Rectal smooth muscle tissue (tissue), 1 donor: ENCODE measurements around the gene FCHSD1.
A peak's percentile ranks its signal among the peaks of the same experiment; 100 is the strongest.

ENCODE experiments used
- H3K27ac ChIP-seq: one replicate; pipeline ENCODE4 v1.7.0; 2013; ENCODE audit warnings: low read depth, low read length, inconsistent platforms
- H3K27me3 ChIP-seq: one replicate; pipeline ENCODE4 v1.7.0; 2013; ENCODE audit warnings: low read length; ENCODE audit not compliant: control insufficient read depth, insufficient read depth
- H3K36me3 ChIP-seq: one replicate; pipeline ENCODE4 v1.7.0; 2013; ENCODE audit warnings: low read length; ENCODE audit not compliant: control insufficient read depth, insufficient read depth
- H3K4me1 ChIP-seq: one replicate; pipeline ENCODE4 v1.7.0; 2013; ENCODE audit warnings: low read length; ENCODE audit not compliant: control insufficient read depth, insufficient read depth
- H3K4me3 ChIP-seq: one replicate; pipeline ENCODE4 v1.7.0; 2013; ENCODE audit warnings: low read length
- H3K9ac ChIP-seq: one replicate; pipeline ENCODE4 v1.7.0; 2013; ENCODE audit warnings: low read length

FCHSD1 gene

GRCh38 chr5:141650851-141651727 is at the start of gene FCHSD1:
FCHSD1 (minus strand) TSS chr5:141651418; CDS start chr5:141651368, 50 bp downstream.
- Histone ChIP-seq H3K4me3 (peak within 1 kb of the TSS; percentile 72), H3K36me3 (peaks cover 8% of the 10 kb centered on the region), H3K9ac (no peak within 1 kb of the TSS), H3K27ac (no peak within 1 kb of the TSS), H3K27me3 (no peaks in the 10 kb centered on the region), H3K4me1 (no peaks in the 10 kb centered on the region)

GRCh38 chr5:141697586-141697985 is 46.4 kb upstream of the FCHSD1 start:
- H3K36me3 ChIP-seq, result no peaks in the 10 kb centered on the region

DNA sequence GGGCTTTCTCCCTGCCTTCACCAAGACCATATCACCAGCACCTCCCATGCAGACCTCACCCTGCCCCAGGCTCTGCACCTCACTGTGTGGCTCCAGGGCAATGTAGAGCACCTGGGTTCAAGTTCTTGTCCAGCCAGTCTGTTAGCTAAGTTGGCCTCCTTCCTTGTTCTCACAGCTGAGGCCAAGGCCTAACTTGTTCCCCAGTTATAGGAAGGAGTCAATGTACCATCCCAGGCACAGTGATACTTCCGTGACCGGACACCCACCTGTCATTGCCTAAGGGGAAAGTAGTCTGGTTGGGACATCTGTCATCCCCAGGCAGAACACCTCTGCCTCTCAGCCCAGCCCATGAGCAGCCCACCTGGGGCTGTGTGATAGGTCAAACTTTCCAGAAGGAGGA is 45.2 kb upstream of the FCHSD1 start:
- Histone ChIP-seq H3K36me3 (no peaks in the 10 kb centered on the region), H3K9ac (no peak overlapping the region), H3K4me3 (no peak overlapping the region), H3K27ac (no peak overlapping the region), H3K27me3 (peaks cover 12% of the 10 kb centered on the region), H3K4me1 (no peaks in the 10 kb centered on the region)

More at GRCh38 chr5:141697586-141697985, 46.4 kb upstream of the FCHSD1 start:
- no peak overlapping the region for H3K9ac ChIP-seq
- no peak overlapping the region for H3K4me3 ChIP-seq
- H3K27ac ChIP-seq, result no peak overlapping the region
- H3K27me3 ChIP-seq, result peaks cover 12% of the 10 kb centered on the region
- no peaks in the 10 kb centered on the region for H3K4me1 ChIP-seq

DNA sequence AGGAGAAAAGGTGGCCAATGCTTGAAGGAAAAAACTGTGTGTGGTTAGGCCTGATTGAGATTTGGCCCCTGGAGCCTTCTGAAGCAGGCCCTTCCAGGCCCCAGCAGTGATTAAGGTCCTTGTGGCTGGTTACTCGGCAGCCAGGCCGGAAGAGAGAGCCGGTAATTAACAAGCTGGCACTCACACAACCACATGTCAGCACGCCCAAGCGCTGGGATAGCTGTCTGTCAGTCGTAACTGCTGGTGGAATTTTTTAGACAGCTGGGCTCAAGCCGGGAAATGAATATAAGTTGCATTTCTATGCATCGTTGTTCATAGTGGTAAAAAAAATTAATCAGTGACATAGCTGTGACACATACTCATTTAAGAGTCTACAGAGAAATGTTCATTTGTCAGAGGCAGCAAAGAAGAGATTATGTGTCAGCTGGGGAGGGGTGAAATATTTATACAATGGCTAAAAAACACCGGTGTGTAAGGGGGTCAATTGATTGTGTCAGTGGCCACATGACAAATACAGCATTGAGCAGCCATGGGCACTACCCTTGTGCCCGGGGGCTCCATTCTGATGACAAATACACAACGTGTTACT is 44.5 kb upstream of the FCHSD1 start:
- no peaks in the 10 kb centered on the region for H3K36me3 ChIP-seq
- H3K9ac ChIP-seq, result no peak overlapping the region
- no peak overlapping the region for H3K27ac ChIP-seq
- H3K4me1 ChIP-seq, result no peaks in the 10 kb centered on the region
- H3K4me3 ChIP-seq, result no peak overlapping the region
- H3K27me3 ChIP-seq, result peaks cover 9% of the 10 kb centered on the region

DNA sequence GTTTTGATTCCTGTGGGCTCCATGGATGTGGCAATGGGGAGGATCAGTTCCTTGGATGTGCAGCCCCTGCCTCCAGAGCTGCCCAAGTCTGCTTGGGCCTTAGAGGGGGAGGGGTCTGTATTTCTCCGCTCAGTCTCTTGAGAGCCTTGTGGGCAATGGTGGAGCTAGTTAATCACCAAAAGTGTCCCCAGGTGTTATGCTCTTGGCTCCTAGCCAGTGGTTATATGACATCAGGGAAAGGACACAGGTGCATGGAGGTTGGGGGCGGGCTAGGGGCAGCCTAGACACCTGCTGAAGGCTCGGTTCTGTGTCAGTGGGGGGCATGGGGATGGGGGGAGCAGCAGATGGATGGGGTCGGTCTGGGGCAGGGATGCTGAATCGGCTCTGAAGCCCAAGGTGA is 43.3 kb upstream of the FCHSD1 start:
- peaks cover 5% of the 10 kb centered on the region for H3K27me3 ChIP-seq
- no peaks in the 10 kb centered on the region for H3K36me3 ChIP-seq
- no peak overlapping the region for H3K27ac ChIP-seq
- H3K4me1 ChIP-seq, result no peaks in the 10 kb centered on the region
- no peak overlapping the region for H3K9ac ChIP-seq
- H3K4me3 ChIP-seq, result no peak overlapping the region

DNA sequence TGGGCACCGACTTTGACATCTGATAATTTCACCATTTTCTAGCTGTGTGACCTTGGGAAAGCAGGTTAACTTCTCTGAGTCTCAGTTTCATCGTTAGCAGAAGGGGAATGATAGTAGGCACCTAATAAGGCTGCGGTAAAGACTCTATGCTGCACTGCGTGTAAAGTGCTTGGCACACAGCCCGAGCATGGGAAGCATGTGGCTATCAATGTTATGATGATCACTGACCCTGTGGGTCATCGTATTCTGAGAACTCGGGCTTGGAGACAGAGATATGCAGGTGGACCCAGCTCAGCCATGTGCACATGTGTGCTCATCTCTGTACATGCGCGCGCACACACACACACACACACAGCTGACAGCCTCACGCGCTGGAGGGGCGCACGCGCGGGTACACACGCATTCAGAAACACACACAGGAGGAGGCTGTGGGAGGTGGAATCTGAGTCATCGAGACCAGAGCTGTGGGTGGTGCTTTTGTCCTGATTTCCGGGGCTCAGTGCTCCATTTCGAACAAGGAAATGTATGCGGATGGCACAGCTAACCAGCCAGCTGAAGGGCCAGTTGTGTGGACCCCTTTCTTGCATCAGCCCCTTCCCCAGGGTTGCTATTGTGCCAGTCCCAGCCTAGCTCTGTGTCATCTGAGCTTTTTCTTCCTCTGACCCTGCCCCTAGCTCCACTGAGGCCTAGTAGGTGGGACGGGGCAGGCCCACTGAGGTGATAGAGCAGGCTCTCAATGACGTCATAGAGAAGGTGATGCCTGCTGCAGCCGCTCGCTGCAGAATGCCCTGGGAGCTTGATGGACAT is 41.9 kb upstream of the FCHSD1 start:
- Histone ChIP-seq H3K9ac (no peak overlapping the region), H3K27me3 (peaks cover 2% of the 10 kb centered on the region), H3K36me3 (no peaks in the 10 kb centered on the region), H3K4me1 (no peaks in the 10 kb centered on the region), H3K27ac (no peak overlapping the region), H3K4me3 (no peak overlapping the region)

- Histone ChIP-seq H3K4me1 (no peaks in the 10 kb centered on the region), H3K36me3 (no peaks in the 10 kb centered on the region), H3K4me3 (peak overlapping the region; percentile 56), H3K9ac (no peak overlapping the region), H3K27ac (no peak overlapping the region), H3K27me3 (peaks cover 2% of the 10 kb centered on the region)
Observed at GRCh38 chr5:141692533-141692888, 41.3 kb upstream of the FCHSD1 start.

DNA sequence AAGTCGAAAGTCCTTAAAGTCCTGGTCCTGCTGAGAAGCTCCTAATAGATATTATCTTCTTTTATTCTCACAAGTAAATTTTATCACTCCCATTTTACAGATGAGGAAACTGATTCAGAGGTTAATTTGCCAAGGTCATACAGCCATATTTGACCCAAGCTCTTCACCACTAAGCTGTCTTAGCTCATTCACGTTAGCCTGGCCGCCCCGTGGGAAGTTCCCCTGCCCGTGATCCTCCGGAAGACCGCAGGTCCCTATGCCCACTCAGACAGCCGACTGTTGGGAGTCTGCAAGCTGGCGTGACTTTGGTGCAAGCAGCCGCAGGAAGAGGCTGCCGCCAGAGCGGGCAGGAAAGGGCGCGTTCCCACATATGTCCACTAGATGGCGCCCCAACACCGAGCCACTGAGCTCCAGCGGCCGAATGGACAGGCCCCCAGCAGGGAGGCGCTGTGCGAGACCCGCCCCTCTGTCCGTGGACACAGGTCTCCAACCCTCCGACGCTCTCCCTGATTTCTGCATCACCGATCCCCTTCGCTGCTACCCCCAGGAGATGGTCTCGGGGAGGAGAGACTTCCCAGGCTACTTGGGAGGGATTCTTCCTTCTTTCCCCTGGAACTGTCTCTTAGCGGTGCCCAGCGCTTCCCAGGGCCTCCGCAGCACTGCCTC is 40.8 kb upstream of the FCHSD1 start:
- Histone ChIP-seq H3K36me3 (no peaks in the 10 kb centered on the region), H3K27me3 (peaks cover 2% of the 10 kb centered on the region), H3K4me1 (no peaks in the 10 kb centered on the region), H3K9ac (no peak overlapping the region), H3K27ac (no peak overlapping the region), H3K4me3 (peak overlapping the region; percentile 56)

DNA sequence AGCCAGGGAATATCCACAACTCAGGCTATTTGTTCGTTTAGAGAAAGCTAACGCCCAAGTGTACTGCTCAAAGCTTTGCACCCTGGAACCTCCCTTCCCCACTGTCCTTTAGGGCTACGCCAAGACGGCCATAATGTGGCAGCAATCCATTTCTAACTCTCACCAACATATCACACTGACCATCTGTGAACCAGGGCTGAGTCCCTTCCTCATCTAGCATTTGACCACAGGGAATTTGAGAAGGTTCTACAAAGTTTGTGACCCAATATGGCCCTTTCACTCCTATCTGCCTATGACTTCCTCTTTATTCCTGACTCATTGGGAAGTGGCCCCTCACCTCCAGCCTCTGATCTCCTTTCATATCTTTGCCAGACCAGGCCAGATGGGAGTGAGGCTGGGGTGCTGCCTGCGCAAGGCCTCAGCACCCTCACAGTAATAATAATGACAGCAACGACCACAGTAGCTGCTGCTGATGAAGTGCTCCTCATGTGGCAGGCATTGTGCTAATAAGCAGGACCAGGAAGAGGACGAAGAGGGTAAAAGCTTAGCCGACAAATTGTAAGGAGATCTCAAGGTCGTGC is 40.2 kb upstream of the FCHSD1 start:
- no peaks in the 10 kb centered on the region for H3K4me1 ChIP-seq

DNA sequence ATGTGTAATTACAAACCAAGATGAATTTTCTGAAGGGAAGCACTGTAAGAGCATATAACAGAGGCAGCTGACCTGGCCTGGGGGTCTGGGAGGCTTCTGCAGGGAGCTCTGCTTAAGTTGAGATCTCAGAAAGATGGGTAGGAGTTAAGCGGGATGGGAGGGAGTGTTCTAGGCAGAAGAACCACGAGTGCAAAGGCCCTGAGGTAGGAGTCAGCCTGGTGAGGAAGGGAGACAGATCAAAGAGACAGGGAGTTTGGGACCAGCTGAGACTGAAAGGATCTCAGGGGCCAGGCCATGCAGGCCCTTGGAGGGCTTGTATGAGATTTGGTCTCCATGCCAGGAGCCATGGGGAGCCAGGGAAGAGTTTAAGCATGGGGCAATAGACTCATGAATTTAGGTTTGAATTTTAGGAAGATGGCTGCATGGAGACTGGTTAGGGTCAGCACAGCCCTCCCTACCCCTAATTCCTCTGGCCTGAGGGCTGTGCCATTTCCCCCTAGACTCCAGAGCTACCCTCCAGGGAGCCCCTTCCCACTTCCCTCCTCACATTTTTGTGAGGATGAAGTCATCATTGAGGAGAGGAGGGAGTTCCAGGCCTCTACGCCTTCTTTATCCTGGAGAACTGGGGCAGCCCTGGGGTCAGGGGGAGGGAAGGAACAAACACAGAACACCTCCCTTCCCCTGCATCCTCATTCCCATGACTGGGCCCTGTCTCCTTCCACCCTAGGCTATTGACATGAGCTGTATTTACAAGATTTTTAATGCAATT is 35.6 kb upstream of the FCHSD1 start:
- no peaks in the 10 kb centered on the region for H3K36me3 ChIP-seq
- H3K4me3 ChIP-seq, result no peak overlapping the region
- no peak overlapping the region for H3K27ac ChIP-seq
- H3K9ac ChIP-seq, result no peak overlapping the region
- no peaks in the 10 kb centered on the region for H3K4me1 ChIP-seq
- peaks cover 2% of the 10 kb centered on the region for H3K27me3 ChIP-seq

More for the DNA sequence above, 40.2 kb upstream of the FCHSD1 start:
- Histone ChIP-seq H3K36me3 (no peaks in the 10 kb centered on the region), H3K4me3 (no peak overlapping the region), H3K27me3 (peaks cover 2% of the 10 kb centered on the region), H3K9ac (no peak overlapping the region), H3K27ac (no peak overlapping the region)

DNA sequence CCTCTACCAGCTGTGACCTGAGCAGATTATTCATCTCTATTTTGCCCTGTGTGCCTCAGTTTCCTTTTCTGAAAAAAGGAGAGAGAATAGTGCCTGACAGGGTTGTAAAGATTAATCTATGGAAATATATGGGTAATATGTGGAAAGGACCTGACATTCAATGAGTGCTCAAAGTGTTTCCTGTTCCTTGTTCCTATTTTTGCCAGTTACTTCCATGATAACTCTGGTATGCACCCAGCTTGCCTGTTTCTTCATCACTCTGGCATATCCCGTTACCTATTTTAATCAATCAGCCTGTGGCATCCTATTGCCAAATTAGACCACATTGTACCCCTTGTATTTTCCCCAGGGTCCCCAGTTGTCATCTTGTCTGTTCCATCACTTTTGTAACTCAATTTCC is 34.4 kb upstream of the FCHSD1 start:
- Histone ChIP-seq H3K27ac (no peak overlapping the region), H3K9ac (no peak overlapping the region), H3K36me3 (no peaks in the 10 kb centered on the region), H3K4me3 (no peak overlapping the region), H3K27me3 (no peaks in the 10 kb centered on the region), H3K4me1 (peaks cover 3% of the 10 kb centered on the region)
